NOMO-1 treated with dmso at 0.1 percent for 144 hours (cell line): ENCODE measurements around the gene TSHZ2.
A peak's percentile ranks its signal among the peaks of the same experiment; 100 is the strongest.
"Not testable (repeated sequence)": the region's sequence is repeated elsewhere in the genome, so short reads cannot be mapped to it uniquely, and the experiment has no call there.

Experiments
- DNase-seq: peaks from one replicate; lab custom pipeline; 2025; ENCODE audit not compliant: unreplicated experiment; lab: John Stamatoyannopoulos, UW

The TSHZ2 gene

GRCh38 chr20:53402233-53403005, 430.3 kb downstream of the TSHZ2 start:
- DNase-seq, result no peak

GRCh38 chr20:53403029-53403428, 430.9 kb downstream of the TSHZ2 start:
- DNase-seq, result no peak

GRCh38 chr20:53405139-53405538, 433.0 kb downstream of the TSHZ2 start:
- DNase-seq, result peak; percentile 87

- no peak for DNase-seq
Measured at GRCh38 chr20:53406580-53406979, 434.4 kb downstream of the TSHZ2 start.

- DNase-seq, result peak; percentile 51
Measured at GRCh38 chr20:53408691-53409446, 436.7 kb downstream of the TSHZ2 start.

GRCh38 chr20:53409447-53409717, 437.2 kb downstream of the TSHZ2 start:
- DNase-seq, result no peak

GRCh38 chr20:53411129-53411528, 439.0 kb downstream of the TSHZ2 start:
- DNase-seq, result no peak

- DNase-seq, result no peak
Measured at GRCh38 chr20:53411891-53412290, 439.7 kb downstream of the TSHZ2 start.

GRCh38 chr20:53412577-53413185, 440.5 kb downstream of the TSHZ2 start:
- no peak for DNase-seq

GRCh38 chr20:53413186-53413631, 441.1 kb downstream of the TSHZ2 start:
- DNase-seq, result no peak

GRCh38 chr20:53413845-53414244, 441.7 kb downstream of the TSHZ2 start:
- DNase-seq, result not testable (repeated sequence)

- no peak for DNase-seq
Measured at GRCh38 chr20:53419693-53420460, 447.7 kb downstream of the TSHZ2 start.

- DNase-seq, result no peak
Measured at GRCh38 chr20:53421343-53421742, 449.2 kb downstream of the TSHZ2 start.

- DNase-seq, result no peak
Measured at GRCh38 chr20:53422039-53422438, 449.9 kb downstream of the TSHZ2 start.

GRCh38 chr20:53423587-53424146, 451.5 kb downstream of the TSHZ2 start:
- no peak for DNase-seq

GRCh38 chr20:53425481-53425880, 453.3 kb downstream of the TSHZ2 start:
- DNase-seq, result no peak

GRCh38 chr20:53425941-53426340, 453.8 kb downstream of the TSHZ2 start:
- no peak for DNase-seq

GRCh38 chr20:53426766-53427312, 454.7 kb downstream of the TSHZ2 start:
- no peak for DNase-seq

GRCh38 chr20:53427951-53428350, 455.8 kb downstream of the TSHZ2 start:
- no peak for DNase-seq

GRCh38 chr20:53428588-53428987, 456.4 kb downstream of the TSHZ2 start:
- no peak for DNase-seq

GRCh38 chr20:53428996-53429395, 456.8 kb downstream of the TSHZ2 start:
- no peak for DNase-seq
